ENCODE data around the gene GLTPD2.

Gene GLTPD2

GRCh38 chr17:4788807-4789700 lies at the start of gene GLTPD2:
Gene GLTPD2, plus strand, starts transcription at chr17:4788964. Its CDS starts 48 bp downstream, at chr17:4789012.
- H2AFZ ChIP-seq (ENCODE audit: low read length): peak within 1 kb of the TSS; percentile 84; the same call in 1 of the 2 replicates

GRCh38 chr17:4739122-4740024 lies 49.4 kb upstream of the GLTPD2 start, which contains the start of the genes CXCL16 and ZMYND15:
Gene CXCL16, minus strand, starts transcription at chr17:4739928. Its CDS starts 589 bp downstream, at chr17:4739339.
Gene ZMYND15, plus strand, starts transcription at chr17:4739833. Its CDS starts 716 bp downstream, at chr17:4740549.
- H3K27me3 ChIP-seq (ENCODE audit: insufficient read depth, low read length, poor library complexity, severe bottlenecking): no peaks in the 10 kb centered on the region

More at GRCh38 chr17:4788807-4789700, at the start of gene GLTPD2:
- Histone ChIP-seq H3K9ac (ENCODE audit: low read depth, low read length, poor library complexity, severe bottlenecking) (peak within 1 kb of the TSS; percentile 69), H3K79me2 (ENCODE audit: insufficient read depth, low read length) (no peaks in the 10 kb centered on the region), H3F3A (ENCODE audit: low read depth) (peaks cover 4% of the 10 kb centered on the region; the same call in 1 of the 2 replicates), H3K4me3 (ENCODE audit: low read length, poor library complexity, severe bottlenecking) (peak within 1 kb of the TSS; percentile 72), H4K20me1 (ENCODE audit: insufficient read depth, low read length, poor library complexity, severe bottlenecking) (no peaks in the 10 kb centered on the region), H3K36me3 (ENCODE audit: insufficient read depth, low read length) (no peaks in the 10 kb centered on the region), H3K9me2 (replicated peaks; ENCODE audit: low read depth, low read length) (no peaks in the 10 kb centered on the region), H3K27me3 (ENCODE audit: insufficient read depth, low read length, poor library complexity, severe bottlenecking) (no peaks in the 10 kb centered on the region), H3K4me1 (ENCODE audit: insufficient read depth, low read length, poor library complexity, severe bottlenecking) (peaks cover 10% of the 10 kb centered on the region), H3K4me2 (ENCODE audit: low read depth, low read length, poor library complexity, severe bottlenecking) (peak within 1 kb of the TSS; percentile 85), H3K9me3 (ENCODE audit: insufficient read depth, low read depth, low read length) (no peaks in the 10 kb centered on the region)
- TF ChIP-seq EZH2phosphoT487 (IDR thresholded peaks at IDR 0.05; ENCODE audit: borderline replicate concordance) (no peak), CTCF (conservative IDR thresholded peaks at IDR 0.05; ENCODE audit: low read length) (no peak)

More at GRCh38 chr17:4739122-4740024, 49.4 kb upstream of the GLTPD2 start, which contains the start of the genes CXCL16 and ZMYND15:
- H3K4me3 ChIP-seq (ENCODE audit: low read length, poor library complexity, severe bottlenecking): no peak within 1 kb of the TSS
- no peaks in the 10 kb centered on the region for H3K9me2 ChIP-seq (replicated peaks; ENCODE audit: low read depth, low read length)
- H3K9ac ChIP-seq (ENCODE audit: low read depth, low read length, poor library complexity, severe bottlenecking): no peak within 1 kb of the TSS
- H3F3A ChIP-seq (ENCODE audit: low read depth): no peaks in the 10 kb centered on the region
- TF ChIP-seq EZH2phosphoT487 (IDR thresholded peaks at IDR 0.05; ENCODE audit: borderline replicate concordance) (no peak), CTCF (conservative IDR thresholded peaks at IDR 0.05; ENCODE audit: low read length) (no peak)
- H3K4me1 ChIP-seq (ENCODE audit: insufficient read depth, low read length, poor library complexity, severe bottlenecking): no peaks in the 10 kb centered on the region
- H3K79me2 ChIP-seq (ENCODE audit: insufficient read depth, low read length): no peaks in the 10 kb centered on the region
- H3K9me3 ChIP-seq (ENCODE audit: insufficient read depth, low read depth, low read length): no peaks in the 10 kb centered on the region
- no peaks in the 10 kb centered on the region for H3K36me3 ChIP-seq (ENCODE audit: insufficient read depth, low read length)
- no peak within 1 kb of the TSS for H2AFZ ChIP-seq (ENCODE audit: low read length)
- no peak within 1 kb of the TSS for H3K4me2 ChIP-seq (ENCODE audit: low read depth, low read length, poor library complexity, severe bottlenecking)
- no peaks in the 10 kb centered on the region for H4K20me1 ChIP-seq (ENCODE audit: insufficient read depth, low read length, poor library complexity, severe bottlenecking)
